WTC11 (cell line): ENCODE data around the gene MAGED1. TPM values are rescaled to one million over a fixed set of nuclear protein-coding genes. Genes with fewer than 3 reads are reported as not detected.

Source experiments
- ATAC-seq: fragments of 200-7000 bp; cut with Tn5 transposase; 2 replicates; pipeline ENCODE4 v1.10.0; 2021; ENCODE audit warnings: mild to moderate bottlenecking, moderate library complexity
- CTCF ChIA-PET: fragments of 300-600 bp; sonication (Branson Sonifier 250); formaldehyde crosslinking; loops from one replicate; lab custom pipeline; 2021; ENCODE audit warnings: antibody characterized with exemption; lab: Charles Lee
- POLR2A ChIA-PET: fragments of 350-600 bp; sonication (Branson Sonifier 250); formaldehyde crosslinking; loops from one replicate; lab custom pipeline; 2021; ENCODE audit warnings: antibody characterized with exemption; lab: Charles Lee
- DNase-seq: peaks from one replicate; pipeline ENCODE4 v3.0.0; 2021; ENCODE audit warnings: low spot score
- H3K27ac Mint-ChIP-seq: 2 replicates; pipeline ENCODE4 v1.8.0; 2021; ENCODE audit warnings: mixed read lengths
- H3K27me3 Mint-ChIP-seq: 2 replicates; pipeline ENCODE4 v1.8.0; 2021; ENCODE audit warnings: low read depth, mild to moderate bottlenecking, moderate library complexity, mixed read lengths
- H3K36me3 Mint-ChIP-seq: 2 replicates; pipeline ENCODE4 v1.8.0; 2021; ENCODE audit warnings: mixed read lengths
- H3K4me1 Mint-ChIP-seq: 2 replicates; pipeline ENCODE4 v1.8.0; 2022; ENCODE audit warnings: mixed read lengths
- H3K4me3 Mint-ChIP-seq: 2 replicates; pipeline ENCODE4 v1.8.0; 2021; ENCODE audit warnings: mild to moderate bottlenecking, moderate library complexity, mixed read lengths
- H3K9me3 Mint-ChIP-seq: 2 replicates; pipeline ENCODE4 v1.8.0; 2021; ENCODE audit warnings: mixed read lengths
- AR ChIP-seq: fragments of 250-450 bp; sonication (Bioruptor Pico); IDR thresholded peaks from 2 replicates; pipeline ENCODE4 v1.9.0; 2021; ENCODE audit warnings: mild to moderate bottlenecking
- ATF3 ChIP-seq: sonication (generic); formaldehyde crosslinking; conservative IDR thresholded peaks from 2 replicates; pipeline ENCODE4 v1.8.1; 2022; ENCODE audit warnings: mild to moderate bottlenecking, missing genetic modification reagents
- ATF6 ChIP-seq: sonication (generic); formaldehyde crosslinking; IDR thresholded peaks from 2 replicates; pipeline ENCODE4 v1.8.1; 2023; ENCODE audit warnings: mild to moderate bottlenecking, missing genetic modification reagents
- CBFB ChIP-seq: sonication (generic); formaldehyde crosslinking; IDR thresholded peaks from 2 replicates; pipeline ENCODE4 v1.8.1; 2022; ENCODE audit warnings: mild to moderate bottlenecking, low read depth, missing genetic modification reagents
- CDX4 ChIP-seq: fragments of 250-450 bp; sonication (Bioruptor Pico); IDR thresholded peaks from 2 replicates; pipeline ENCODE4 v1.9.0; 2021; ENCODE audit warnings: moderate library complexity, mild to moderate bottlenecking, inconsistent platforms, borderline replicate concordance
- CREB1 ChIP-seq: sonication (generic); formaldehyde crosslinking; IDR thresholded peaks from 2 replicates; pipeline ENCODE4 v1.8.0; 2023; ENCODE audit warnings: mild to moderate bottlenecking, missing genetic modification reagents
- EMX1 ChIP-seq: fragments of 250-450 bp; sonication (Bioruptor Pico); IDR thresholded peaks from 2 replicates; pipeline ENCODE4 v1.8.0; 2021; ENCODE audit warnings: mild to moderate bottlenecking
- FOXK1 ChIP-seq: sonication (generic); formaldehyde crosslinking; IDR thresholded peaks from 2 replicates; pipeline ENCODE4 v1.8.0; 2022; ENCODE audit warnings: mild to moderate bottlenecking, moderate library complexity, missing genetic modification reagents
- FOXP1 ChIP-seq: sonication (generic); formaldehyde crosslinking; IDR thresholded peaks from 2 replicates; pipeline ENCODE4 v1.8.0; 2022; ENCODE audit warnings: missing genetic modification reagents, mild to moderate bottlenecking, moderate library complexity, borderline replicate concordance
- HMGXB4 ChIP-seq: sonication (generic); formaldehyde crosslinking; IDR thresholded peaks from 2 replicates; pipeline ENCODE4 v1.8.1; 2023; ENCODE audit warnings: mild to moderate bottlenecking, moderate library complexity, missing genetic modification reagents
- KAT7 ChIP-seq: sonication (generic); formaldehyde crosslinking; IDR thresholded peaks from 2 replicates; pipeline ENCODE4 v1.8.1; 2023; ENCODE audit warnings: missing genetic modification reagents, mild to moderate bottlenecking, borderline replicate concordance
- MXD4 ChIP-seq: fragments of 250-450 bp; sonication (Bioruptor Pico); IDR thresholded peaks from 2 replicates; pipeline ENCODE4 v1.8.0; 2021; ENCODE audit warnings: mild to moderate bottlenecking, moderate library complexity, borderline replicate concordance
- MYBL2 ChIP-seq: sonication (generic); formaldehyde crosslinking; IDR thresholded peaks from 2 replicates; pipeline ENCODE4 v1.8.1; 2023; ENCODE audit warnings: mild to moderate bottlenecking, moderate library complexity, missing genetic modification reagents
- NFATC4 ChIP-seq: fragments of 250-450 bp; sonication (Bioruptor Pico); IDR thresholded peaks from 2 replicates; pipeline ENCODE4 v1.9.0; 2021; ENCODE audit warnings: mild to moderate bottlenecking
- PREB ChIP-seq: sonication (generic); formaldehyde crosslinking; IDR thresholded peaks from 2 replicates; pipeline ENCODE4 v1.8.1; 2022; ENCODE audit warnings: mild to moderate bottlenecking, missing genetic modification reagents, moderate library complexity, borderline replicate concordance
- RORB ChIP-seq: fragments of 250-450 bp; sonication (Bioruptor Pico); IDR thresholded peaks from 2 replicates; pipeline ENCODE4 v1.9.0; 2021; ENCODE audit warnings: mild to moderate bottlenecking
- SOX15 ChIP-seq: fragments of 250-450 bp; sonication (Bioruptor Pico); IDR thresholded peaks from 2 replicates; pipeline ENCODE4 v1.9.0; 2021; ENCODE audit warnings: mild to moderate bottlenecking
- TCF7 ChIP-seq: sonication (generic); formaldehyde crosslinking; IDR thresholded peaks from 2 replicates; pipeline ENCODE4 v1.8.0; 2022; ENCODE audit warnings: mild to moderate bottlenecking, low read depth, missing genetic modification reagents, moderate library complexity
- ZNF232 ChIP-seq: sonication (generic); formaldehyde crosslinking; IDR thresholded peaks from 2 replicates; pipeline ENCODE4 v1.8.0; 2022; ENCODE audit warnings: mild to moderate bottlenecking, missing genetic modification reagents
- ZNF281 ChIP-seq: sonication (generic); formaldehyde crosslinking; IDR thresholded peaks from 2 replicates; pipeline ENCODE4 v1.8.0; 2023; ENCODE audit warnings: mild to moderate bottlenecking, missing genetic modification reagents
- ZNF396 ChIP-seq: fragments of 250-450 bp; sonication (Bioruptor Pico); IDR thresholded peaks from 2 replicates; pipeline ENCODE4 v1.8.0; 2021; ENCODE audit warnings: mild to moderate bottlenecking, moderate library complexity, borderline replicate concordance
- ZNF423 ChIP-seq: fragments of 250-450 bp; sonication (Bioruptor Pico); IDR thresholded peaks from 2 replicates; pipeline ENCODE4 v2.1.2; 2022; ENCODE audit warnings: mild to moderate bottlenecking, moderate library complexity
- total RNA-seq: library from RNA; stranded (reverse); gene quantifications from 3 replicates; pipeline ENCODE4 v1.2.3, GENCODE V29; 2021

MAGED1 gene
- total RNA-seq, 1 experiment from 2014 or later, result 135 TPM

- TF ChIP-seq RORB (CRISPR knock-in tag) (no peak), SOX15 (CRISPR knock-in tag) (no peak), TCF7 (CRISPR knock-in tag) (no peak)
- TF ChIP-seq, all 79 proteins: peak for 0
These were observed 40.8 kb upstream of the MAGED1 start (continued) for GRCh38 chrX:51852621-51853020.

- Mint-ChIP-seq H3K9me3 (peaks cover 22% of the 10 kb centered on the region), H3K27me3 (no peaks in the 10 kb centered on the region), H3K4me1 (peaks cover 60% of the 10 kb centered on the region), H3K36me3 (peaks cover 30% of the 10 kb centered on the region), H3K27ac (peak overlapping the region; percentile 100), H3K4me3 (peak overlapping the region; percentile 56)
- CTCF ChIA-PET, result interaction anchor here (2.0 kb wide), 1 partner anchor 212 kb away, joined by 7 read pairs; no protein-coding TSS in a partner anchor
- ATAC-seq (peak; percentile 47; the same call in 1 of the 2 replicates), DNase-seq (no peak)
- POLR2A ChIA-PET, result no interaction called here
- no peak for TF ChIP-seq ZNF396
- no peak for TF ChIP-seq MXD4
- TF ChIP-seq MYBL2 (CRISPR knock-in tag), result no peak
- TF ChIP-seq EMX1 (CRISPR knock-in tag), result no peak
- TF ChIP-seq FOXK1 (CRISPR knock-in tag), result no peak
- no peak for TF ChIP-seq ATF6 (CRISPR knock-in tag)
- TF ChIP-seq CREB1 (CRISPR knock-in tag), result no peak
- TF ChIP-seq CDX4 (CRISPR knock-in tag), result no peak
- no peak for TF ChIP-seq PREB (CRISPR knock-in tag)
- TF ChIP-seq HMGXB4, result no peak
- TF ChIP-seq CBFB (CRISPR knock-in tag), result no peak
These were observed 40.2 kb upstream of the MAGED1 start for GRCh38 chrX:51853251-51853650.

- no peak for DNase-seq
- H3K4me3 Mint-ChIP-seq, result no peak overlapping the region
- H3K27ac Mint-ChIP-seq, result no peak overlapping the region
- H3K27me3 Mint-ChIP-seq, result no peaks in the 10 kb centered on the region
- POLR2A ChIA-PET, result no interaction called here
- CTCF ChIA-PET, result no interaction called here
- peaks cover 56% of the 10 kb centered on the region for H3K4me1 Mint-ChIP-seq
- ATAC-seq, result no peak
- peaks cover 22% of the 10 kb centered on the region for H3K9me3 Mint-ChIP-seq
- H3K36me3 Mint-ChIP-seq, result peaks cover 30% of the 10 kb centered on the region
- TF ChIP-seq NFATC4 (CRISPR knock-in tag) (no peak), CDX4 (CRISPR knock-in tag) (no peak), ZNF232 (CRISPR knock-in tag) (no peak), ZNF281 (CRISPR knock-in tag) (no peak), AR (CRISPR knock-in tag) (no peak), FOXP1 (no peak), ZNF423 (CRISPR knock-in tag) (no peak), ATF3 (no peak), KAT7 (CRISPR knock-in tag) (no peak)
These were observed 37.7 kb upstream of the MAGED1 start for GRCh38 chrX:51855698-51856097.
